Measurements from ENCODE around the gene MMP11.

Gene MMP11

DNA sequence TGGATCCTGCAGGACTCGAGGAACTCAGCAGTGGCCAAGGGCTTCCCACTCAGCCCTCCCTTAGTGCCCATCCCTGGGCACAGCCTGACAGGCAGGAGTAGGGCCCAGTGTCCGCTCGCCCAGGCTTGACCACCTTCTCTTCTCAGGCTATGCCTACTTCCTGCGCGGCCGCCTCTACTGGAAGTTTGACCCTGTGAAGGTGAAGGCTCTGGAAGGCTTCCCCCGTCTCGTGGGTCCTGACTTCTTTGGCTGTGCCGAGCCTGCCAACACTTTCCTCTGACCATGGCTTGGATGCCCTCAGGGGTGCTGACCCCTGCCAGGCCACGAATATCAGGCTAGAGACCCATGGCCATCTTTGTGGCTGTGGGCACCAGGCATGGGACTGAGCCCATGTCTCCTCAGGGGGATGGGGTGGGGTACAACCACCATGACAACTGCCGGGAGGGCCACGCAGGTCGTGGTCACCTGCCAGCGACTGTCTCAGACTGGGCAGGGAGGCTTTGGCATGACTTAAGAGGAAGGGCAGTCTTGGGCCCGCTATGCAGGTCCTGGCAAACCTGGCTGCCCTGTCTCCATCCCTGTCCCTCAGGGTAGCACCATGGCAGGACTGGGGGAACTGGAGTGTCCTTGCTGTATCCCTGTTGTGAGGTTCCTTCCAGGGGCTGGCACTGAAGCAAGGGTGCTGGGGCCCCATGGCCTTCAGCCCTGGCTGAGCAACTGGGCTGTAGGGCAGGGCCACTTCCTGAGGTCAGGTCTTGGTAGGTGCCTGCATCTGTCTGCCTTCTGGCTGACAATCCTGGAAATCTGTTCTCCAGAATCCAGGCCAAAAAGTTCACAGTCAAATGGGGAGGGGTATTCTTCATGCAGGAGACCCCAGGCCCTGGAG is 10.9 kb downstream of the MMP11 start:
- no peak for DNase-seq (ENCODE audit: low read depth in 2 of 2)
- TF ChIP-seq, protein P1, sequence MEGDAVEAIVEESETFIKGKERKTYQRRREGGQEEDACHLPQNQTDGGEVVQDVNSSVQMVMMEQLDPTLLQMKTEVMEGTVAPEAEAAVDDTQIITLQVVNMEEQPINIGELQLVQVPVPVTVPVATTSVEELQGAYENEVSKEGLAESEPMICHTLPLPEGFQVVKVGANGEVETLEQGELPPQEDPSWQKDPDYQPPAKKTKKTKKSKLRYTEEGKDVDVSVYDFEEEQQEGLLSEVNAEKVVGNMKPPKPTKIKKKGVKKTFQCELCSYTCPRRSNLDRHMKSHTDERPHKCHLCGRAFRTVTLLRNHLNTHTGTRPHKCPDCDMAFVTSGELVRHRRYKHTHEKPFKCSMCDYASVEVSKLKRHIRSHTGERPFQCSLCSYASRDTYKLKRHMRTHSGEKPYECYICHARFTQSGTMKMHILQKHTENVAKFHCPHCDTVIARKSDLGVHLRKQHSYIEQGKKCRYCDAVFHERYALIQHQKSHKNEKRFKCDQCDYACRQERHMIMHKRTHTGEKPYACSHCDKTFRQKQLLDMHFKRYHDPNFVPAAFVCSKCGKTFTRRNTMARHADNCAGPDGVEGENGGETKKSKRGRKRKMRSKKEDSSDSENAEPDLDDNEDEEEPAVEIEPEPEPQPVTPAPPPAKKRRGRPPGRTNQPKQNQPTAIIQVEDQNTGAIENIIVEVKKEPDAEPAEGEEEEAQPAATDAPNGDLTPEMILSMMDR (IDR thresholded peaks at IDR 0.05; ENCODE audit: low read depth, low read length), result no peak
- no peak overlapping the region for H3K4me3 ChIP-seq (replicated peaks in 1 of 2; ENCODE audit: low read depth in 2 of 2, low read length in 2 of 2)

DNA sequence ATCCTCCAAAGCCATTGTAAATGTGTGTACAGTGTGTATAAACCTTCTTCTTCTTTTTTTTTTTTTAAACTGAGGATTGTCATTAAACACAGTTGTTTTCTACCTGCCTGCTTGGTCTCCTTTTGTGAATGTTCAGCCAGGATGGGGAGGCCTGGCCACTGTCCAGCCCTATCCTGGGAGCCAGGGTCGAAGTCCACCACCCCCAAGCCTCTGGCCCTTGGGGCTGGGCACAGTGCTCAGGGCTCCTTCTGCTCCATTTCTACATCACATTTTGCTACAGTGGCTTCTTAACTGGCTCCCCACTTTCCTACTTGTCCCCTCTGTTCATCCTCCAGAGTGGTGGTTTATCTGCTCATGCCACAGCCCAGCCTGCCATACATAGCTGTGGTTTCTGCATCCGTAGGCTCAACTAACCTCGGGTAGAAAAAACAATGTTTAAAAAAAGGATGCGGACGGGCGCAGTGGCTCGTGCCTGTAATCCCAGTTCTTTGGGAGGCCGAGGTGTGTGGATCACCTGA is 11.6 kb downstream of the MMP11 start:
- TF ChIP-seq, protein P1 (IDR thresholded peaks at IDR 0.05; ENCODE audit: low read depth, low read length), result no peak
- H3K4me3 ChIP-seq (replicated peaks in 1 of 2; ENCODE audit: low read depth in 2 of 2, low read length in 2 of 2), result no peak overlapping the region
- no peak for DNase-seq (ENCODE audit: low read depth in 2 of 2)

DNA sequence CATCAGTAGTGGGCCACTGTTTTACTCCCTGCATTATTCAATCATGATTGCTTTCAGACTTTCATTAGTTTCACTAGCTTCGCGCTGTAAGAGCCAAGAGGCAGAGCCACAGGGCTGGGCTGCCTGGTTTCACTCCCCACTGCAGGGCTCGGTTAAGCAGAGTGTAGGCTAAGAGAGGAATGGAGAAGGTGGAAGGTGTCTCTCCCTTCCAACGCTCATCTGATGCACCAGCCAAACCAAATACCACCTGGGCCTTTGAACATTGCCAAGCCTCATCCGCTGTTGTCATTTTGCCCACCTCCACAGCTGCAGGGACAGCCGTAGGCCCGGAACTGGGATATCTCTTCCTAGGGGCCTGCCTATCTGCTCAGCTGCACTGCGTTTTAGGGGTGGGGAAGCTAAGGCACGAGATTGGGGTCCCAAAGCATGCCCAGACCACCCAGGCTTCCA is 13.6 kb downstream of the MMP11 start:
- TF ChIP-seq, protein P1 (IDR thresholded peaks at IDR 0.05; ENCODE audit: low read depth, low read length), result no peak
- H3K4me3 ChIP-seq (replicated peaks in 1 of 2; ENCODE audit: low read depth in 2 of 2, low read length in 2 of 2), result peak overlapping the region in 1 of 2 donors; percentile 94
- DNase-seq (ENCODE audit: low read depth in 2 of 2), result no peak

DNA sequence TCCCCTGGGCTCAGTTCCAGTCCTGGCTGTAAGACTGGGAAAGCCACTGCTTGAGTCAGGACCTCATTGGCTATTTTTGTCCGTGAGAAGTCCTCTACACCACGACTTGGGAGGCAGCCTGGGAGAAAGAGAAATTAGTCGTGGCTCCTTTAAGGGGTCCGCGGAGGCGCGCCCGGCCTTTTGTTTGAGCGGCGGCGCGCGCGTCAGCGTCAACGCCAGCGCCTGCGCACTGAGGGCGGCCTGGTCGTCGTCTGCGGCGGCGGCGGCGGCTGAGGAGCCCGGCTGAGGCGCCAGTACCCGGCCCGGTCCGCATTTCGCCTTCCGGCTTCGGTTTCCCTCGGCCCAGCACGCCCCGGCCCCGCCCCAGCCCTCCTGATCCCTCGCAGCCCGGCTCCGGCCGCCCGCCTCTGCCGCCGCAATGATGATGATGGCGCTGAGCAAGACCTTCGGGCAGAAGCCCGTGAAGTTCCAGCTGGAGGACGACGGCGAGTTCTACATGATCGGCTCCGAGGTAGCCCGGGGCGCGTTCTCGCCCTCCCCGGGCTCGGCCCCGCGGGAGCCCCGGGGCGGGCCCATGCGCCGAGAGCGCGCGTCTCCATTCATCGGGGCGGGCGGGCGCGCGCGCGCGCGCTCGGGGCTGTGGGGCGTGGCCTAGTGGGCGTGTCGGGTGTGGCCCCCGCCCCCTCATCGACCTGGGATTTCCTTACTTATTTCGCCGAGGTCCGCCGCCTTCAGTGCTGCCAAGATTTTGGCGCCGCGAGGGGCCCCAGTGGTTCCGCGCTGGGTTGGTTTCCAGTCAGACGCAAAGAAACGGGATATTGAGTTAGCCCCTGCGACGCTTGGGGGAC is 14.3 kb downstream of the MMP11 start, which contains the start of gene SMARCB1:
Gene SMARCB1, plus strand, starts transcription at position 215 of the 848 bp plus-strand sequence. Its CDS starts 204 bp downstream, at position 419.
- TF ChIP-seq, protein P1 (IDR thresholded peaks at IDR 0.05; ENCODE audit: low read depth, low read length), result no peak
- H3K4me3 ChIP-seq (replicated peaks in 1 of 2; ENCODE audit: low read depth in 2 of 2, low read length in 2 of 2), result peak within 1 kb of the TSS; percentile 71 to 94
- DNase-seq (ENCODE audit: low read depth in 2 of 2), result peak; percentile 93 to 94

DNA sequence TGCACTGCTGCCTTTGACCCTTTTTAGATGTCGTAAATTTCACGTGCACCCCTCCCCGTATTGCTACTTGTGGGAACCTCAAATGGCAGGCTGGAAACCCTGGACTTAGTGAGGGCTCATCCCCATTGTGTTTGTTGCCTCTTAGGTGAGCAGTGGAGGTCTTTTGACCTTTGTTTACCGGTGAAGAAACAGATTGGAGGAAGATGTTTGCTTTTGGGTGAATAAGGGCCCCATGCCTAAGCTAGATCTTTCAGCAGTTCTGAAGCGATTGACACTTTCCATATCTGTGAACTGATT is 14.9 kb downstream of the MMP11 start:
- peak overlapping the region; percentile 71 to 94 for H3K4me3 ChIP-seq (replicated peaks in 1 of 2; ENCODE audit: low read depth in 2 of 2, low read length in 2 of 2)
- no peak for DNase-seq (ENCODE audit: low read depth in 2 of 2)
- TF ChIP-seq, protein P1 (IDR thresholded peaks at IDR 0.05; ENCODE audit: low read depth, low read length), result no peak

DNA sequence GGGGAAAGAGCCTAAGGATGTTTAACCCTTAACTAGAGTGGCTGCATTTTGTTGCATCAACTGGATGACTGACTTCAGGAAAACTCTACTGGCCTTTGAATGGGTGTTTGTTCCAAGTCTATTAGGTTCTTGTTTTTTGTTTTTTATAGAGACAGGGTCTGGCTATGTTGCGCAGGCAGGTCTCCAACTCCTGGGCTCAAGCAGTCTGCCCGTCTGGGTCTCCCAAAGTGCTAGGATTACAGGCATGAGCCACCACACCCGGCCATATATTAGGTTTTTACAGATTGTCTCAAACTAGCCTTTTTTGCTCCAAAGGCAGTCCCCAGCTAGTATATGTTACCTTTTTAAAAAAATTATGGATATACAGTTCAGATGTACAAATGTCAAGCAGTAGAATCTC is 15.3 kb downstream of the MMP11 start:
- no peak for DNase-seq (ENCODE audit: low read depth in 2 of 2)
- TF ChIP-seq, protein P1 (IDR thresholded peaks at IDR 0.05; ENCODE audit: low read depth, low read length), result no peak
- H3K4me3 ChIP-seq (replicated peaks in 1 of 2; ENCODE audit: low read depth in 2 of 2, low read length in 2 of 2), result peak overlapping the region; percentile 71 to 94

All from cardiac fibroblast (primary cell).